Stimulated activated CD4-positive, alpha-beta T cell treated with anti-CD3 and anti-CD28 coated beads, Interleukin-1b, Interleukin-23, amount 100 ng/mL, for 4 hours (primary cell): Measurements from ENCODE around the gene KRTAP19-3.
"Not testable (repeated sequence)": the region's sequence is repeated elsewhere in the genome, so short reads cannot be mapped to it uniquely, and the experiment has no call there.

Source experiments
- DNase-seq, 2 donors: peaks; one replicate each; pipeline ENCODE4 v3.0.0-alpha.2; 2020; ENCODE audit warnings: low read depth in 2 of 2

The KRTAP19-3 gene

DNA sequence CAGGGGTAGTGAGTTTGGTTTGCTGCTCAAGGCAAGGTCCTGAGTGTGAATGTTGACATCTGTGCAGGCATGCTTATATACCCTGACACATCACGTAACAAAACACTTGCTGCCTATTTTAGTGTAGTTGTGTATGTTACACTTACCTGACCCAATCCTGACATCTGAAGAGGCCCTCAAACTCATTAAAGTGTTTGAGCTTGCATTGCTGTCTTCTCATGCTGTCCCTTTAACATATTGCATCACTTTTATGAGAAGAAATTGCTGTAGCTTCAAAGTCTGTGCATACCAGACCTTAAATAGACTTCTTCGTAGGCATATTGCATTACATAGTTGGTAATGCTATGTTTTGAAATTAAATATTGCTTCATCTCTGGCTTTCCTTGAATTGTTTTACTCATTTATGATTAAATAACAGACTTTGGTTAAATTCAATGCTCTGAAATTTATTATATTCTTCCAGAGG is at the start of gene KRTAP19-3:
KRTAP19-3 (minus strand) TSS at position 51 of the 466 bp plus-strand sequence. CDS start 56 bp downstream, outside the sequence.
- no peak for DNase-seq

DNA sequence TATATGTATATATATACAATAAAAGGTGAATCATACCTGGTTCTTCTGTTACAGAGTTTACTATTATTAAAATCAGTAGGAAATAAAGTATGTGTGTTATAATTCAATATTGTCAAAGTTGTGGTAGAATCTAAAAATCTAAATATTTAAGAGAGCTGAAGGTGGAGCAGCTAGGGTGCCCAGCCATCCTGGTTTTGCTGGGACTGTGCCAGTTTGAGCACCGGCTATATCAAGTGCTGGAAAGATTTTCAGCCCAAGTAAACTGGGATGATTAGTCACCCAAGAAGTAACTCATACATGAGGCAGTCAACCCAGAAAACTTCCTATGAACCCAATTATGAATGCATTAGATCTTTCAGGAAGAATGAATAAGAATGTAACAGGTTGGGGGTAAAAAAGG is 27.1 kb upstream of the KRTAP19-3 start:
- no peak for DNase-seq

DNA sequence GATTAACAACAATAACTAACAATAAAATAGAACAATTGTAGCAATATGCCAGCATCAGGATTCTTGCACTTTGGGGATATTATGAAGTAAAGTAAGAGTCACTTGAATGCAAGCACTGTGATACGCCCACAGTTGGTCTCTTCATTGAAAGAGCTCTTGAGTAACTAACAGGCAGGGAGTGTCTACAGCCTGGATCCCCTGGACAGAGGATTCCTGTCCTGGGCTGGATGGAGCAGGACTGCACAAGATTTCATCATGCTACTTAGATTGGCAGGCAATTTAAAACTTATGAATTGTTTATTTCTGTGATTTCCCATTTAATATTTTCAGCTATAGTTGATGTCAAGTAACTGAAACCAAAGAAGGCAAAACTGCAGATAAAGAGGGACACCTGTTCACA is 23.9 kb upstream of the KRTAP19-3 start:
- no peak for DNase-seq

DNA sequence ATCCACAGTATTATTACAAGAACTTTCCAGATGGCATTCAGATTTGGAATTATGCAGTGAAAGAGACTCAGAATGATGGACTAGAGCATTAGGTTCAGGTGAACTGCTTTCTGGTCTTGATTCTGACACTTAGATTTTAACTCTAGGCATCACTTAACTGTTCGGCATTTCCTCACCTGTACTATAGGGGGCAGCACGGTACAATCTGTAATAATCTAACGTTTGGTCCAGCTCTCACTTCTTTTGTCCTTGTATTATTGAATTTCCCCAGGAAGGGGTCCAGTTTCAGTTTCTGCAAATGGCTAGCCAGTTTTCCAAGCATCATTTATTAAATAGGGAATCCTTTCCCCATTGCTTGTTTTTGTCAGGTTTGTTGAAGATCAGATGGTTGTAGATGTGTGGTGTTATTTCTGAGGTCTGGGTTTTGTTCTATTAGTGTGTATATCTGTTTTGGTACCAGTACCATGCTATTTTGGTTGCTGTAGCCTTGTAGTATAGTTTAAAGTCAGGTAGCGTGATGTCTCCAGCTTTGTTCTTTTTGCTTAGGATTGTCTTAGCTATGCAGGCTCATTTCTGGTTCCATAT is 13.9 kb upstream of the KRTAP19-3 start:
- DNase-seq, result not testable (repeated sequence)

GRCh38 chr21:30502041-30502440 is 10.2 kb upstream of the KRTAP19-3 start, which contains the start of gene KRTAP19-5:
Gene KRTAP19-5, minus strand, starts transcription at chr21:30502141. Its CDS starts 51 bp downstream, at chr21:30502090.
- no peak for DNase-seq

- DNase-seq, result no peak
These were observed 5.3 kb upstream of the KRTAP19-3 start, which contains the start of gene KRTAP19-4 for GRCh38 chr21:30497065-30497464. Gene KRTAP19-4, minus strand, starts transcription at chr21:30497165. Its CDS starts 55 bp downstream, at chr21:30497110.

GRCh38 chr21:30487336-30487735 is 4.5 kb downstream of the KRTAP19-3 start, which contains the start of gene KRTAP19-2:
Gene KRTAP19-2, minus strand, starts transcription at chr21:30487436. Its CDS starts 88 bp downstream, at chr21:30487348.
- no peak for DNase-seq

DNA sequence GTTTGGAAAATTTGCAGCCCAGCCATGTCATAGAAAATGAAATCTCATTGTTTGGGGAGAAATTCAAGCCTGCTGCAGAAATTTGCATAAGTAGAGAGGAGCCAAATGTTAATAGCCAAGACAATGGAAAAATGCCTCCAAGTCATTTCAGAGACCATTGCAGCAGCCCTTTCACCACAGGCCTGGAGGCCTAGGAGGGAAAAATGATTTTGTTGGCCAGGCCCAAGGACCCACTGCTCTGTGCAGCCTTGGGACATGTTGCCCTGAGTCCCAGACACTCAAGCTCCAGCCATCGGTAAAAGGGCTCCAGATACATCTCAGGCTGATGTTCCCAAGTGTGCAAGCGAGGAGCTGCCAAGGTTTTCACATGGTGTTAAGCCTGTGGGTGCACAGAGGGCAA is 5.6 kb downstream of the KRTAP19-3 start:
- no peak for DNase-seq

GRCh38 chr21:30482130-30482529 is 9.7 kb downstream of the KRTAP19-3 start:
- DNase-seq, result no peak

DNA sequence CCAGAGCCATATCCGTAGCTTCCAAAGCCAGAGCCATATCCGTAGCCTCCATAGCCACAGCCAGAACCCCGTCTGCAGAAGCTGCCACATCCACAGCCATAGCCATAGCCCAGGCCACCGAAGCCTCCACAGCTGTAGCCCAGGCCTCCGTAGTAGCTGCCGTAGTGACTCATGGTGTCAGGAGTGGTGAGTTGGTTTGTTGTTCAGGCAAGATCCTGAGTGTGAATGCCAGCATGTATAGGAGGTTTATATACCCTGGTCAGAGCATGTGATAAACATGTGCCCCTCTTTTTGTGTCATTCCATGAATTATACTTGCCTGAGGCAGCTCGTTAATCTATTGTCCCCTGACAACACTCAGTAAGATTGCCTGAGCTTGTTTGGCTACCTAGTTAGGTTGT is 11.7 kb downstream of the KRTAP19-3 start, which contains the start of gene KRTAP19-1:
KRTAP19-1 (minus strand) TSS at position 223 of the 400 bp plus-strand sequence; CDS start at position 173, 50 bp downstream.
- no peak for DNase-seq

DNA sequence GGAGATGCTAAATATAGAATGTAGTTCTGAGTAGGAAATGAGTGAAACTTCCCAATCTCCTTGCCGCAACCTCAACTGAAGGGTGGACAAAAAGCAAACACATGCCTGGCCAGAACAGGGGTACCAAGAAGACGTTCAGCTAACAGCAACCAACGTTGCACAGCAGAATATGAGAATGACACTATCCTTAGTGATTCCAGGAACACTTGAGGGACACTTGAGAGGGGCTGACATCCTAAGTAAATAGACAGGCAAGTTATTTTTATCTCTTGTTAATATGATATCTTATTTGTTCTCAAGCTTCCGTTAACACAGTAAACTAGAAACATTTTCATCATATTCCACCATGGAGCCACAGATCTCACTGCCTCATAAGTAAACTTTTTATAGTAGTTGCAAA is 12.6 kb downstream of the KRTAP19-3 start:
- DNase-seq, result no peak

- no peak for DNase-seq
These were observed 13.8 kb downstream of the KRTAP19-3 start for GRCh38 chr21:30478004-30478403.

DNA sequence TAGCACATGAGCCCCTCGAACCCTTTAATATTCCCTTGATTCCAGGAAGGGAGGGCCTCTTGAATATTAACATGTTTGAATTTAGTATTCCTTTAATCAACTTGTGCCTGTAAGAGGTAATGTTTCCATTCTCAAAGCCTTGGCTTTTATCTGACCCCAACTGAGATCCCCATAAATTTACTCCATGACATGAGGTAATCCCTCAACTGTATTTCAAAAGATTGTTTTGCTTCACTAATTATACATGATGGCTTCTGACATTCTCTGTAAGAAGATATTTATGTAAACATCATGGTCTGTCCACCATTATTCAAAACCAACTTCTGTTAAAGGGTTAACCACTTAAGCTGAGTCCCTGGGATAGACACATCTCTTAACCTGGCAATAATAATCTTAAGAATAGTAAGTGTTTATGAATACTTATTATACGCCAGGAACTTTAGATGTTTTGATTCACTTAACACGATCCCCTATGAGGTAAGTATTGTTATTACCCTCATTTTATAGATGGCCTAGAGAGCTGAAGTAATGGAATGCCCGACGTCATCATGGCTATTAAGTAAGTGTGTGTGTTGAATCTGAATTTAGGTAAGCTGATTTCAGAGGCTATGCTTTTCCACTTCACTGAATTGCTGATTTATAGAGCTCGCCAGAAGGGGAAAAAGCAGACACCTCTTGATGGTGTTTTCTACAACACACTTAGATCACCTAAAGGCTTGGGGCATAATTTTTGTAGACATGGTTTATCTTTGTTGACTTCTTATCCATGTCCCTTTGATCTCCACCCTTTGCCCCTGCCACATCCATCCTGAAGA is 22.7 kb downstream of the KRTAP19-3 start:
- DNase-seq, result no peak

DNA sequence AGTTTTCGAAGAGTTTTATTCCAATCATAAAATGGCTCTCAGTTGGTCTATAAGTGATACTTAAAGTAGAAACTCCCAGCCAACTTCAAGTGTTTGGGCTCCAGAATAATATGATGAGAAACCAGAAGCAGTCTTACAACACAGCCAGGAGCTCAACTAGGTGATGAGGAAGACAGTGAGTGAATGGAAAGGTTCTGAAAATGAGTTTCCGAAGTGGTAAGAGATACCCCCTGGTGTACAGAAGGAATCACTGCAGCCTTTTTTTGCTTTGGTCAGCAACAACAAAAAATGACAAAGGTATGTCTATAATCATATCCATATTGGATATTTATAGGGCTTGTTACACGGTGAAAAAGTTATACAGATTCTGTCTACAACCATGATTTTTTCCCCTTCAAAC is 28.1 kb downstream of the KRTAP19-3 start:
- DNase-seq, result no peak

- DNase-seq, result no peak
These were observed 43.3 kb downstream of the KRTAP19-3 start for GRCh38 chr21:30448514-30448913.

DNA sequence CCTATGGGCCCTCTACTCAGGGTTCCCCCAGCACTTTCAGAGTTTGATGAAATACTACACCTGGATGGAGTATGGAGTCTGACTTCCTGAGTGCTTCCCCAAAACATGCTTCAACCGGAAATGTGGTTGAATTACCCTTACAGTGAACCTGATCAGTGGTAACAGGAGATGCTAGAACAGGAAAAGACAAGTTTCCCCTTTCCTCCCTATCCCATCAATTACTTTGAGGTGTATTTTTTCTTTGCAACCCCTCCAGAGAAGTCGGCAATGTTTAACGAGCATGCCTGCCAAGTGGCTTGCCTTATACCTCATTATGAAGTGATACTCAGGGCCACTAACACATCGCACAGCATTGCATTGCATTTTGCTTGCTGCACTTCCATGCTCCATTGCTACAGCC is 44.8 kb downstream of the KRTAP19-3 start:
- DNase-seq, result no peak

- no peak for DNase-seq
These were observed 47.6 kb downstream of the KRTAP19-3 start for GRCh38 chr21:30444204-30444603.

DNA sequence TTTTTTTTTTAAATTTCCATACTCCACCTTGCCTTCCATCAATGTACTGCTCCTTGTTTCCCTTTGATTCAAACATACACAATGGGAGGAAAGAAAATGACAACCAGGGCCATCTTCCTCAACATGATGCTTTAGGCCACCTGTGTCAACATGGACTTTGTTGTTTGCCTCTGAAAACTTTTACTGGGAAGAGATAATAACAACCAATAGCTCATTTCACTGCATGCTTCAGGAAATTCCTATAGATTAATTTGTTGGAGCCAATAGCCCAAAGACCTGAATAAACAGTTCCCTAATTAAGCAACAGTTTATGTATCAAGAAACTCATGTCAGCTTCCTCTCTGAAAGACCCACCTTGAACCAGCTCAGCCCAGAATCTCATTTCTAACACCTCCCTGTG is 48.6 kb downstream of the KRTAP19-3 start:
- DNase-seq, result no peak
